ENCODE data around the gene KY.

KY gene

DNA sequence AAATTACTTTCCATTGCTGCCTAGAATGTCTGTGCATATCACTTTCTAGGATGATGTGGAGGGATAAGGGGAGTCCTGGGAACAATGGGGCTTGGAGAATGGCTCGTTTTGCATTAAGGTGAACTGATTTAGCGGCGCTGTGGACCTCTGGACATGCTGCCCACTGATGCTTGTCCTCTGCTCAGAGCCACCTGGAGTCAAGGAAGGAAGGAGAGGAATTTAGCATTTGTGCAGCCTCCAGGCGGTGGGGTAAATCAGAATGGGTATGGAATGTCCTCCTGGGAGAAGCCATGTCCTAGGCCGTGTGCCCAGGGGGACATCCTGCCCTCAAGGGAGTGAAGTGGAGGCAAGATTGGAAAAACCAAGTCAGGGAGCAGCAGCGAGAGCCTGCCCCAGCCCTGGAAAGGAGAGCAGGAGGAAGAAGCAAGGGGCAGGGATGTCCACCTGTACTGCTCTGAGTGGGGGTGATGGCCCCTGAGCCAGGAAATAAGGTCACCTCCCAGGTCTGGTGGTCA lies 37.8 kb downstream of the KY start:
- no peaks in the 10 kb centered on the region for H3K9me3 ChIP-seq (ENCODE audit: insufficient read depth, low read length)
- H3K27me3 ChIP-seq (ENCODE audit: low read depth, low read length): no peaks in the 10 kb centered on the region
- no peak overlapping the region for H3K9ac ChIP-seq (ENCODE audit: low read length)
- no peak overlapping the region for H3K27ac ChIP-seq (ENCODE audit: low read length)
- H3K4me3 ChIP-seq (ENCODE audit: low read length): no peak overlapping the region
- no peak for TF ChIP-seq CTCF (IDR thresholded peaks at IDR 0.05; ENCODE audit: low read depth, low read length)
- TF ChIP-seq EZH2phosphoT487 (IDR thresholded peaks at IDR 0.05; ENCODE audit: low read depth): no peak
- H2AFZ ChIP-seq (ENCODE audit: low read depth, low read length): no peak overlapping the region
- no peaks in the 10 kb centered on the region for H3K79me2 ChIP-seq (ENCODE audit: low read length)
- no peaks in the 10 kb centered on the region for H3K36me3 ChIP-seq (replicated peaks; ENCODE audit: low read depth, low read length)
- H3K4me1 ChIP-seq (ENCODE audit: low read length): no peaks in the 10 kb centered on the region
- H4K20me1 ChIP-seq (ENCODE audit: insufficient read depth, low read length): no peaks in the 10 kb centered on the region
- H3K4me2 ChIP-seq (ENCODE audit: low read length): no peak overlapping the region

- H3K27ac ChIP-seq (ENCODE audit: low read length): no peak overlapping the region
- H3K27me3 ChIP-seq (ENCODE audit: low read depth, low read length): no peaks in the 10 kb centered on the region
- TF ChIP-seq CTCF (IDR thresholded peaks at IDR 0.05; ENCODE audit: low read depth, low read length) (no peak), EZH2phosphoT487 (IDR thresholded peaks at IDR 0.05; ENCODE audit: low read depth) (no peak)
- no peak overlapping the region for H2AFZ ChIP-seq (ENCODE audit: low read depth, low read length)
- no peaks in the 10 kb centered on the region for H3K9me3 ChIP-seq (ENCODE audit: insufficient read depth, low read length)
- no peaks in the 10 kb centered on the region for H3K4me1 ChIP-seq (ENCODE audit: low read length)
- H3K36me3 ChIP-seq (replicated peaks; ENCODE audit: low read depth, low read length): no peaks in the 10 kb centered on the region
- H3K4me2 ChIP-seq (ENCODE audit: low read length): no peak overlapping the region
- no peaks in the 10 kb centered on the region for H3K79me2 ChIP-seq (ENCODE audit: low read length)
- H3K9ac ChIP-seq (ENCODE audit: low read length): no peak overlapping the region
- no peaks in the 10 kb centered on the region for H4K20me1 ChIP-seq (ENCODE audit: insufficient read depth, low read length)
- no peak overlapping the region for H3K4me3 ChIP-seq (ENCODE audit: low read length)
These were observed 39.3 kb downstream of the KY start for GRCh38 chr3:134611516-134611915.

- H3K9ac ChIP-seq (ENCODE audit: low read length): no peak overlapping the region
- no peaks in the 10 kb centered on the region for H3K36me3 ChIP-seq (replicated peaks; ENCODE audit: low read depth, low read length)
- no peaks in the 10 kb centered on the region for H3K9me3 ChIP-seq (ENCODE audit: insufficient read depth, low read length)
- H3K27ac ChIP-seq (ENCODE audit: low read length): no peak overlapping the region
- H3K4me2 ChIP-seq (ENCODE audit: low read length): no peak overlapping the region
- H3K27me3 ChIP-seq (ENCODE audit: low read depth, low read length): no peaks in the 10 kb centered on the region
- no peak overlapping the region for H3K4me3 ChIP-seq (ENCODE audit: low read length)
- H3K4me1 ChIP-seq (ENCODE audit: low read length): no peaks in the 10 kb centered on the region
- TF ChIP-seq EZH2phosphoT487 (IDR thresholded peaks at IDR 0.05; ENCODE audit: low read depth): no peak
- TF ChIP-seq CTCF (IDR thresholded peaks at IDR 0.05; ENCODE audit: low read depth, low read length): no peak
- H2AFZ ChIP-seq (ENCODE audit: low read depth, low read length): no peak overlapping the region
- no peaks in the 10 kb centered on the region for H3K79me2 ChIP-seq (ENCODE audit: low read length)
- no peaks in the 10 kb centered on the region for H4K20me1 ChIP-seq (ENCODE audit: insufficient read depth, low read length)
These were observed 40.1 kb downstream of the KY start for GRCh38 chr3:134610432-134611385.

DNA sequence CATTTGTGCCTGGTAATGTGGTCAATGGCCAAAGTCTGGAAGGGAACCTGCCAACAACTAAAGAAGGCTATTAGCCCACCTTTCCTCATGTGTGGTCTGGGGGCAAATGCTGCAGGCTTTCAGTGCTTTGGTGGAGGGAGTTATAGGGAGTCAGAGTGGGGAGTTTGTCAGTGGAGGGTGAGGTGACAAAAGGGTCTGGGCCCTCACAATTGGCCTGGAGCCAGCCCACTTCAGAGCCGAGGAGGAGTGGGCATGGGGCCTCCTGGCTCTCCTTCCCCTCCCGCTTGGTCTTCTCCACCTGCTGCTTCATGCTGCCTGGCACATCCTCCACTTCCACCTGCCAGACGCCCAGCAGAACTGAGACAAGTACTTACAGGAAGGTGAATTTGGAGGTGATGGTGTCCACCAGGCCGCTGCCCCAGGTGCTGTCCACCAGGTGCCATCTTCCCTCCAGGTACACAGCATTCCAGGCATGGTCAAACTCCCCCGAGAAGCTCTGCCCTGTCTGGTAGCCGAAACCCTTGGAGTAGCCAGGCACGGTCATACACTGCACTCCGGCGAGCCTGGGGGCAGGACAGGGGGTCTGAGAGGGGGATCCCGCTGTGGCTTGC lies 40.9 kb downstream of the KY start:
- Histone ChIP-seq H4K20me1 (ENCODE audit: insufficient read depth, low read length) (no peaks in the 10 kb centered on the region), H3K4me1 (ENCODE audit: low read length) (no peaks in the 10 kb centered on the region), H2AFZ (ENCODE audit: low read depth, low read length) (no peak overlapping the region), H3K4me2 (ENCODE audit: low read length) (no peak overlapping the region), H3K9me3 (ENCODE audit: insufficient read depth, low read length) (no peaks in the 10 kb centered on the region), H3K36me3 (replicated peaks; ENCODE audit: low read depth, low read length) (no peaks in the 10 kb centered on the region), H3K4me3 (ENCODE audit: low read length) (no peak overlapping the region), H3K79me2 (ENCODE audit: low read length) (no peaks in the 10 kb centered on the region), H3K27ac (ENCODE audit: low read length) (no peak overlapping the region), H3K27me3 (ENCODE audit: low read depth, low read length) (no peaks in the 10 kb centered on the region), H3K9ac (ENCODE audit: low read length) (no peak overlapping the region)
- TF ChIP-seq EZH2phosphoT487 (IDR thresholded peaks at IDR 0.05; ENCODE audit: low read depth) (no peak), CTCF (IDR thresholded peaks at IDR 0.05; ENCODE audit: low read depth, low read length) (no peak)

Measured in OCI-LY3 (cell line).